HepG2 (cell line): ENCODE data around the gene CDC34. TPM values are rescaled to one million over a fixed set of nuclear protein-coding genes. Genes with fewer than 3 reads are reported as not detected.
A peak's percentile ranks its signal among the peaks of the same experiment; 100 is the strongest.

Source experiments
- ATAC-seq: fragments of 200-7000 bp; cut with Tn5 transposase; 3 replicates; pipeline ENCODE4 v1.9.1; 2020; ENCODE audit warnings: mild to moderate bottlenecking, moderate library complexity
- BruUV-seq: library from RNA; stranded (reverse); fragments of 400-500 nt; replicated peaks from 2 replicates; lab custom pipeline; 2021; lab: Mats Ljungman, UMichigan
- CTCF ChIA-PET: fragments of 300-600 bp; formaldehyde crosslinking; extraction: SDS; loops from one replicate; lab custom pipeline; 2021; ENCODE audit warnings: low total read pairs, inconsistent platforms, low intra/inter-chr PET ratio; lab: Yijun Ruan, JAX
- POLR2A ChIA-PET: fragments of 350-600 bp; sonication (Branson Sonifier 250); formaldehyde crosslinking; loops from one replicate; lab custom pipeline; 2020; ENCODE audit warnings: antibody characterized with exemption, inconsistent platforms; lab: Yijun Ruan, JAX
- DNase-seq: peaks from one replicate; pipeline ENCODE4 v3.0.0-alpha.2; 2015; ENCODE audit warnings: low spot score
- FAIRE-seq: peaks from 3 replicates; lab custom pipeline; 2011; peaks lifted over from hg19 to GRCh38; lab: Jason Lieb, UNC
- H2AFZ ChIP-seq: one replicate; pipeline ENCODE4 v1.6.1; 2011; ENCODE audit warnings: low read length, inconsistent platforms
- H3K27ac ChIP-seq: fragments of 300-600 bp; 3 replicates; pipeline ENCODE4 v1.8.0; 2011; ENCODE audit warnings: mixed run types, mild to moderate bottlenecking, mixed read lengths, low read length, inconsistent platforms; ENCODE audit not compliant: insufficient read depth; ENCODE audit errors: extremely low read length
- H3K27me3 ChIP-seq, 2 experiments: fragments of 200-600 bp in 1 of 2; 2 replicates in 1 of 2; 3 replicates in 1 of 2; pipeline versions ENCODE4 v1.6.0 to v1.8.0; 2011; ENCODE audit warnings: low read length in 2 of 2, mild to moderate bottlenecking in 2 of 2, moderate library complexity in 2 of 2, inconsistent platforms in 1 of 2; ENCODE audit not compliant: insufficient read depth in 2 of 2, control insufficient read depth in 1 of 2
- H3K36me3 ChIP-seq, 2 experiments: fragments of 200-600 bp in 1 of 2; replicated peaks in 1 of 2; 2 replicates in 1 of 2; 3 replicates in 1 of 2; pipeline versions ENCODE4 v1.5.1 to v1.8.0; 2011; ENCODE audit warnings: low read length in 2 of 2, inconsistent platforms in 1 of 2; ENCODE audit not compliant: insufficient read depth in 2 of 2, control insufficient read depth in 1 of 2
- H3K4me1 ChIP-seq: 2 replicates; pipeline ENCODE4 v1.5.1; 2012; ENCODE audit warnings: low read length, inconsistent platforms; ENCODE audit not compliant: insufficient read depth
- H3K4me2 ChIP-seq: 2 replicates; pipeline ENCODE4 v1.6.0; 2011; ENCODE audit warnings: low read depth, low read length, inconsistent platforms
- H3K4me3 ChIP-seq, 3 experiments: fragments of 200-600 bp in 1 of 3; sonication (generic), shearing (Covaris generic) in 1 of 3; replicated peaks in 1 of 3; 2 replicates each; pipeline ENCODE4 v1.5.1; 2011 to 2016; ENCODE audit warnings: low read length in 3 of 3, inconsistent platforms in 2 of 3, low read depth in 2 of 3, mild to moderate bottlenecking in 2 of 3, control low read depth in 1 of 3, mixed read lengths in 1 of 3; ENCODE audit not compliant: insufficient read depth in 1 of 3
- H3K79me2 ChIP-seq: one replicate; pipeline ENCODE4 v1.6.1; 2011; ENCODE audit warnings: low read length, inconsistent platforms; ENCODE audit not compliant: insufficient read depth
- H3K9ac ChIP-seq: 2 replicates; pipeline ENCODE4 v1.6.0; 2011; ENCODE audit warnings: mild to moderate bottlenecking, low read depth, low read length, inconsistent platforms; ENCODE audit not compliant: insufficient read depth
- H3K9me3 ChIP-seq: 2 replicates; pipeline ENCODE4 v1.5.1; 2012; ENCODE audit warnings: mild to moderate bottlenecking, low read length
- H4K20me1 ChIP-seq: 2 replicates; pipeline ENCODE4 v1.6.0; 2011; ENCODE audit warnings: inconsistent platforms, mild to moderate bottlenecking, low read length, moderate library complexity; ENCODE audit not compliant: insufficient read depth
- AGO2 ChIP-seq: fragments of 200-400 bp; formaldehyde crosslinking; optimal IDR thresholded peaks from 2 replicates; pipeline ENCODE3; 2017; ENCODE audit warnings: mild to moderate bottlenecking, low read depth, low read length, moderate library complexity
- BHLHE40 ChIP-seq: IDR thresholded peaks from 2 replicates; pipeline ENCODE4 v1.6.1; 2011; ENCODE audit warnings: low read length, improper control_type of control experiment
- CEBPB ChIP-seq: IDR thresholded peaks from 2 replicates; pipeline ENCODE4 v1.6.1; 2011; ENCODE audit warnings: low read depth, low read length, improper control_type of control experiment, borderline replicate concordance
- ELF3 ChIP-seq: IDR thresholded peaks from 2 replicates; pipeline ENCODE4 v1.6.1; 2016; ENCODE audit warnings: missing genetic modification reagents, missing compliant biosample characterization
- HNF4A ChIP-seq: sonication (generic); formaldehyde crosslinking; IDR thresholded peaks from 2 replicates; pipeline ENCODE4 v1.4.0; 2020; ENCODE audit warnings: missing genetic modification reagents
- ISL2 ChIP-seq: sonication (generic); formaldehyde crosslinking; IDR thresholded peaks from 2 replicates; pipeline ENCODE4 v1.5.0; 2020; ENCODE audit warnings: missing genetic modification reagents
- POLR2A ChIP-seq, 2 experiments: IDR thresholded peaks; 2 replicates each; pipeline ENCODE4 v1.6.1; 2011; ENCODE audit warnings: low read depth in 2 of 2, low read length in 2 of 2, mild to moderate bottlenecking in 1 of 2, moderate library complexity in 1 of 2; ENCODE audit not compliant: insufficient read depth in 1 of 2
- RBFOX2 ChIP-seq: fragments of 200-400 bp; formaldehyde crosslinking; IDR thresholded peaks from 2 replicates; pipeline ENCODE4 v1.6.1; 2017; ENCODE audit warnings: low read depth, mild to moderate bottlenecking, low read length
- RBM22 ChIP-seq: fragments of 200-400 bp; formaldehyde crosslinking; optimal IDR thresholded peaks from 2 replicates; pipeline ENCODE3; 2017; ENCODE audit warnings: mild to moderate bottlenecking, low read length, moderate library complexity
- SNAPC2 ChIP-seq: sonication (generic); formaldehyde crosslinking; IDR thresholded peaks from 2 replicates; pipeline ENCODE4 v1.8.1; 2022; ENCODE audit warnings: mild to moderate bottlenecking, missing genetic modification reagents
- SSRP1 ChIP-seq: IDR thresholded peaks from 2 replicates; pipeline ENCODE4 v1.6.1; 2016; ENCODE audit warnings: control low read depth
- ZBTB21 ChIP-seq: sonication (generic); formaldehyde crosslinking; IDR thresholded peaks from 2 replicates; pipeline ENCODE4 v1.4.0; 2020; ENCODE audit warnings: missing genetic modification reagents
- ZBTB38 ChIP-seq: sonication (generic); formaldehyde crosslinking; IDR thresholded peaks from 2 replicates; pipeline ENCODE4 v1.5.1; 2020; ENCODE audit warnings: mild to moderate bottlenecking, missing genetic modification reagents
- ZNF256 ChIP-seq: sonication (generic); formaldehyde crosslinking; conservative IDR thresholded peaks from 2 replicates; pipeline ENCODE4 v1.4.0; 2020; ENCODE audit warnings: missing genetic modification reagents
- ZNF337 ChIP-seq: sonication (generic); formaldehyde crosslinking; IDR thresholded peaks from 2 replicates; pipeline ENCODE4 v1.5.1; 2020; ENCODE audit warnings: missing genetic modification reagents, low read depth, mild to moderate bottlenecking, borderline replicate concordance
- ZNF446 ChIP-seq: sonication (generic); formaldehyde crosslinking; IDR thresholded peaks from 2 replicates; pipeline ENCODE4 v1.5.0; 2020; ENCODE audit warnings: mild to moderate bottlenecking, missing genetic modification reagents
- ZNF549 ChIP-seq: sonication (generic); formaldehyde crosslinking; IDR thresholded peaks from 2 replicates; pipeline ENCODE4 v1.5.0; 2020; ENCODE audit warnings: missing genetic modification reagents
- ZNF550 ChIP-seq: sonication (generic); formaldehyde crosslinking; IDR thresholded peaks from 2 replicates; pipeline ENCODE4 v1.4.0; 2020; ENCODE audit warnings: mild to moderate bottlenecking, missing genetic modification reagents, borderline replicate concordance
- WGBS: methylation state at CpG from one replicate; pipeline ENCODE4 v1.1.6; 2017; ENCODE audit warnings: low lambda C conversion rate; 5-methylcytosine and 5-hydroxymethylcytosine counted together
- in situ Hi-C: cut with HindIII; loops from 2 replicates; pipeline ENCODE4 v1.10.0; 2017; ENCODE audit warnings: low pct_unique_long_range_greater_than_20kb; ENCODE audit not compliant: extremely low pct_ligation_motif_present
- intact Hi-C: fragments of 100-400 bp; cut with micrococcal nuclease; formaldehyde crosslinking; loops from one replicate; pipeline ENCODE4 v1.10.0; 2022; ENCODE audit not compliant: unreplicated experiment
- polyA plus RNA-seq, 8 experiments: library from polyadenylated mRNA; depleted of rRNA in 3 of 8; stranded (reverse) in 7 of 8; unstranded in 1 of 8; fragments of >200 nt; fragmentation: Illumina TruSeq in 4 of 8; extraction: Trizol in 4 of 8; gene quantifications; 2 replicates each; pipeline versions ENCODE4 v1.2.1 to v1.2.3, GENCODE V29; 2011 to 2016; ENCODE audit warnings: low read depth in 4 of 8, missing spikeins in 1 of 8, mixed read lengths in 1 of 8; ENCODE audit not compliant: insufficient read depth in 1 of 8
- total RNA-seq, 5 experiments: library from RNA; depleted of rRNA; stranded (reverse); fragments of >200 nt; fragmentation: Illumina TruSeq; extraction: Trizol; gene quantifications; 2 replicates each; pipeline ENCODE4 v1.2.3, GENCODE V29; 2016; ENCODE audit warnings: low read depth in 1 of 5

The CDC34 gene
- total and polyA plus RNA-seq, 2 of the 13 experiments (the other 11 are each of a cell fraction or from before 2014, with no cell fraction given) = 138 to 150 TPM

DNA sequence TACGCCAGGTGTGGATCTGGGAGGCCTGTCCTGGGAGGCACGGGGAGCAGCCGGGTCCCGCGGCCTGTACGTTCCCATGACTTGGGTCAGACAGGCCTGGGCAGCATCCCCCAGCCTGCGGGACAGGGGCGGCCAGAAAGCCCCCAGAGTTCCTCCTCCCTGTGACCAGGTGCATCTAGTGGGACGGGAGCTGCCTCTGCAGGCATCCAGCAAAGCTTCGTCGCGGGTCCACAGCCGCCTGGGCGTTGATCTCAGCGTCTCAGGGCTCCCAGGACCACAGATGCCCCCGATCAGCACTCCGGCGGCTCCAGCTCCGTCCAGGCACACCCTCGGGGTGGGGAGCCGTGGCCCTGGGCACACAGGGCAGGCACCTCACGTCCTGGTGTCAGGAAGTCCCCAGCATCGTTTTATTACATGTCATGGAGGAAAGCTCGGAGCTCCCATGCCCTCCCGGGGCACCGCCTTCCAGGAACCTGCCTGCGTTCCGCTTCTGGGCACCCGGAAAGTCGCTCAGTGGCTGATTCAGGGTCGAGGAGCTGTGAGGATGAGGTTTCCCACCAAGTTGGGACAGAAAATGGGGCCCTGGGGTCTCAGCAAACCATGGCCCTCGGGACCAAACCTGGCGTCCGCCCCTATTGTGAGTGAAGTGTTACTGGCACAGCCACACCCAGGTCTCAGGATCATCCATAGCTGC is 10.8 kb downstream of the CDC34 start:
- Histone ChIP-seq H3K4me3 (no peak overlapping the region), H4K20me1 (peaks cover 6% of the 10 kb centered on the region; the same call in 1 of the 2 replicates), H3K9me3 (no peaks in the 10 kb centered on the region), H3K27ac (no peak overlapping the region), H3K9ac (no peak overlapping the region), H2AFZ (no peak overlapping the region), H3K27me3 (no peaks in the 10 kb centered on the region), H3K36me3 (peaks cover 6 to 29% of the 10 kb centered on the region in 2 experiments; a peak in 4 of 5 replicates), H3K4me2 (no peak overlapping the region), H3K79me2 (no peaks in the 10 kb centered on the region), H3K4me1 (no peaks in the 10 kb centered on the region)
- WGBS = 92% methylated on average over 25 of the region's 34 CpGs
- no TSS peak for BruUV-seq
- POLR2A ChIA-PET = interaction anchor here (1.3 to 1.4 kb wide), 4 partner anchors 9 to 91 kb away, joined by 4 to 5 read pairs (median 4); partner anchors contain the start of gene POLRMT
- TF ChIP-seq ZNF446 (CRISPR knock-in tag) (no peak), RBFOX2 (peak; percentile 72), ZBTB38 (CRISPR knock-in tag) (peak; percentile 54; the same call in 1 of the 2 replicates), ZNF550 (CRISPR knock-in tag) (no peak), AGO2 (peak; percentile 84), RBM22 (peak; percentile 60)
- CTCF ChIA-PET = no interaction called here
- DNase-seq (no peak), FAIRE-seq (no peak), ATAC-seq (no peak)
- intact Hi-C loops (no loop called here), in situ Hi-C loops (no loop called here)

DNA sequence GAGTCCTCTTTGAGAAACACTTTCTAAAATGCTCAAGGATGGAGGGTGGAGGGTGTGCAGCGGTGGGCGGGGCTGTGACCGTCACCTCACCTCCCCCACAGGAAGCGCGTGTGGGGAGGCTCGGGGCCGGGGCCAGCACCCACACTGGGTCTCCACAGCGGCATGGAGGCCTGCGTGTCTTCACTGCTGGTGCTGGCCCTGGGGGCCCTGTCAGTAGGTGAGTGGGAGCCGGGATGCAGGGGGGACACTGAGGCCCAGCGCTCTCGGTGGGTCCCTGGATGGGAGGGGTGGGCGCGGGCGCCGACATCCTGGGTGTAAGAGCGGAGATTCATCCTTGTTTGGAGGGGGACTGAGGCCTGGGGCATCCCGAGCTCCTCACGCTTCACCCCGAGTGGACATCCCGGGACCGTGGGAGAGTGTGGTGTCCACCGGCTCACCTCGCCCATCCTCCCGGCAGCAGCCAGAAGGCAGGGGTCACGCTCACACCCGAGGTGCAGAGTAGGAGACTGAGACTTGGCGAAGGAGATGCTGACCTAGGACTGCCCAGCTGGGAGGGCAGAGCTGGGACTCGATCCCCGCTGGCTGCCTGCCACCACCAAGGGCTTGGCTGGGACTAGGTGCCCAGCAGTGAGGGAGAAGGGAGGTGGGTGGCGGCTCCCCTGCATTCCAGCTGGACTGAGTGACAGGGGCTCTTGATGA is 12.5 kb downstream of the CDC34 start, which contains the start of gene GZMM:
GZMM (plus strand) TSS at position 144 of the 699 bp plus-strand sequence; CDS start at position 163, 19 bp downstream.
- peak; percentile 13 for ATAC-seq
- no peaks in the 10 kb centered on the region for H3K4me1 ChIP-seq
- intact Hi-C loops (no loop called here), in situ Hi-C loops (no loop called here)
- CTCF ChIA-PET = no interaction called here
- no peak within 1 kb of the TSS for H3K27ac ChIP-seq
- H3K9ac ChIP-seq = no peak within 1 kb of the TSS
- no peaks in the 10 kb centered on the region for H3K9me3 ChIP-seq
- no peak for DNase-seq
- H3K4me3 ChIP-seq = no peak within 1 kb of the TSS
- no peak for FAIRE-seq
- POLR2A ChIA-PET = no interaction called here
- H4K20me1 ChIP-seq = peaks cover 2% of the 10 kb centered on the region; the same call in 1 of the 2 replicates
- peaks cover 4 to 19% of the 10 kb centered on the region in 2 experiments; a peak in 2 of 5 replicates for H3K36me3 ChIP-seq
- no peaks in the 10 kb centered on the region for H3K79me2 ChIP-seq
- peaks cover 0 to 8% of the 10 kb centered on the region in 2 experiments; a peak in 2 of 5 replicates for H3K27me3 ChIP-seq
- H2AFZ ChIP-seq = no peak within 1 kb of the TSS
- WGBS = 92% methylated on average over 13 of the region's 31 CpGs
- no peak within 1 kb of the TSS for H3K4me2 ChIP-seq
- no TSS peak for BruUV-seq
- TF ChIP-seq HNF4A (CRISPR knock-in tag) (no peak), SNAPC2 (CRISPR knock-in tag) (no peak), ZNF549 (CRISPR knock-in tag) (no peak), POLR2A (IDR thresholded peaks at IDR 0.05; ENCODE audit: insufficient read depth in 1 of 2, low read depth in 2 of 2, low read length in 2 of 2) (peak in 1 of 2 experiments; percentile 46; a peak in 2 of 4 replicates), ZNF256 (CRISPR knock-in tag) (no peak), ELF3 (no peak), CEBPB (no peak), BHLHE40 (no peak), ISL2 (CRISPR knock-in tag) (no peak), SSRP1 (CRISPR knock-in tag) (0 out of 2 replicates have a peak, but pooled peaks have one; percentile 40), ZNF337 (no peak), ZBTB21 (CRISPR knock-in tag) (no peak)
